ENCODE results near the gene OSBPL3. TPM values are rescaled to one million over a fixed set of nuclear protein-coding genes. Genes with fewer than 3 reads are reported as not detected.

Gene OSBPL3
- total RNA-seq, 1 experiment from 2014 or later = 16.0 TPM

- ChIA-PET CTCF (interaction anchor here (0.7 to 1.6 kb wide), 2 partner anchors 21 kb away, joined by 3 to 7 read pairs; no protein-coding TSS in a partner anchor), POLR2A (no interaction called here)
- H3K4me1 Mint-ChIP-seq = no peaks in the 10 kb centered on the region
- no peaks in the 10 kb centered on the region for H3K27me3 Mint-ChIP-seq (ENCODE audit: low read depth)
- H3K4me3 Mint-ChIP-seq = no peak overlapping the region
- peaks cover 3% of the 10 kb centered on the region for H3K36me3 Mint-ChIP-seq
- no peak overlapping the region for H3K27ac Mint-ChIP-seq
- TF ChIP-seq ELF4 (CRISPR knock-in tag; IDR thresholded peaks at IDR 0.05; ENCODE audit: low read depth) = no peak
- TF ChIP-seq MYBL2 (CRISPR knock-in tag; IDR thresholded peaks at IDR 0.05) = no peak
- no peak for TF ChIP-seq SP1 (CRISPR knock-in tag; conservative IDR thresholded peaks at IDR 0.05)
- TF ChIP-seq TEAD4 (CRISPR knock-in tag; IDR thresholded peaks at IDR 0.05) = no peak
- TF ChIP-seq ZNF263 (CRISPR knock-in tag; IDR thresholded peaks at IDR 0.05; ENCODE audit: low read depth) = no peak
- TF ChIP-seq OVOL2 (CRISPR knock-in tag; IDR thresholded peaks at IDR 0.05; ENCODE audit: borderline replicate concordance) = no peak
- no peak for TF ChIP-seq PREB (CRISPR knock-in tag; IDR thresholded peaks at IDR 0.05; ENCODE audit: borderline replicate concordance)
- TF ChIP-seq ARID4B (CRISPR knock-in tag; IDR thresholded peaks at IDR 0.05; ENCODE audit: borderline replicate concordance) = no peak
- H3K9me3 Mint-ChIP-seq = no peaks in the 10 kb centered on the region
- DNase-seq (ENCODE audit: low spot score) (no peak), ATAC-seq (no peak)
Measured at GRCh38 chr7:24833549-24833948, 146.4 kb downstream of the OSBPL3 start.

DNA sequence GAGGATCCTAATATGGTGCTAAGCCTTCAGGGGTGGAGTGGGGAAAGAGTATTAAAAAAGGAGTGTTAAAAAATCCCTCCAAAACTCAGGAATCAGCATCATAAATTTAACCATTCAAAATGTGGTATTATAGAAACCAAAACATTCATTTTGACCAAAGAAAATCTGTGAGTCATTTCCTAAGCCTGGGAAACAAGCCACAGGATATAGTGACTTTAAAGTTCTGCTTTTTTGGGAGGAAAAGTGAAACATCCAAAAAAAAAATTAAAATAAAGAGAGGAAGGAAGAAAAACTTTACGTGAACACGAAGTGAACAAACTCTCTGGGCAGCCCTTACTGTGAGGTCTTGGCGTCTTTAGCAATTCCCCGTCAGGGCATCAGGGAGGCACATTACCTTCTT, 148.7 kb downstream of the OSBPL3 start:
- no peak for ATAC-seq
- Mint-ChIP-seq H3K9me3 (no peaks in the 10 kb centered on the region), H3K27ac (no peak overlapping the region), H3K36me3 (peaks cover 3% of the 10 kb centered on the region), H3K4me3 (no peak overlapping the region), H3K4me1 (no peaks in the 10 kb centered on the region), H3K27me3 (ENCODE audit: low read depth) (no peaks in the 10 kb centered on the region)
- ChIA-PET CTCF (interaction anchor here (1.4 kb wide), 1 partner anchor 19 kb away, joined by 6 read pairs; no protein-coding TSS in a partner anchor), POLR2A (no interaction called here)
- TF ChIP-seq E2F5 (CRISPR knock-in tag; IDR thresholded peaks at IDR 0.05) (no peak), MAX (CRISPR knock-in tag; IDR thresholded peaks at IDR 0.05) (no peak), GTF2I (CRISPR knock-in tag; conservative IDR thresholded peaks at IDR 0.05) (no peak), PRRX2 (CRISPR knock-in tag; IDR thresholded peaks at IDR 0.05) (no peak), ZNF317 (CRISPR knock-in tag; IDR thresholded peaks at IDR 0.05; ENCODE audit: borderline replicate concordance, low read depth) (no peak), CBFB (CRISPR knock-in tag; IDR thresholded peaks at IDR 0.05; ENCODE audit: low read depth) (no peak), ZNF396 (CRISPR knock-in tag; IDR thresholded peaks at IDR 0.05; ENCODE audit: borderline replicate concordance) (no peak), ETV6 (CRISPR knock-in tag; IDR thresholded peaks at IDR 0.05) (no peak), ZNF671 (CRISPR knock-in tag; IDR thresholded peaks at IDR 0.05) (no peak)
- no peak for DNase-seq (ENCODE audit: low spot score)
